Measurements from ENCODE around the gene SSC5D.
"Not testable (repeated sequence)": the region's sequence is repeated elsewhere in the genome, so short reads cannot be mapped to it uniquely, and the experiment has no call there.

The SSC5D gene

GRCh38 chr19:55503502-55504251 is 15.4 kb downstream of the SSC5D start:
- FAIRE-seq: no peak
- peak; percentile 71 for DNase-seq (ENCODE audit: low spot score)

GRCh38 chr19:55504252-55504603 is 16.0 kb downstream of the SSC5D start:
- FAIRE-seq: no peak

GRCh38 chr19:55504981-55505380 is 16.7 kb downstream of the SSC5D start:
- DNase-seq (ENCODE audit: low spot score) (no peak), FAIRE-seq (no peak)

More at GRCh38 chr19:55504252-55504603, 16.0 kb downstream of the SSC5D start:
- DNase-seq (ENCODE audit: low spot score): no peak

GRCh38 chr19:55508120-55508519 is 19.9 kb downstream of the SSC5D start:
- DNase-seq (ENCODE audit: low spot score): no peak
- no peak for FAIRE-seq

GRCh38 chr19:55516878-55517620 is 28.8 kb downstream of the SSC5D start:
- peak; percentile 78 for DNase-seq (ENCODE audit: low spot score)
- FAIRE-seq: peak; percentile 37

GRCh38 chr19:55519451-55520311 is 31.4 kb downstream of the SSC5D start:
- DNase-seq (ENCODE audit: low spot score): peak; percentile 50
- FAIRE-seq: no peak

- FAIRE-seq (no peak), DNase-seq (ENCODE audit: low spot score) (no peak)
Measured at GRCh38 chr19:55520691-55521292, 32.6 kb downstream of the SSC5D start.

- no peak for DNase-seq (ENCODE audit: low spot score)
- FAIRE-seq: no peak
Measured at GRCh38 chr19:55525289-55526101, 37.3 kb downstream of the SSC5D start.

- no peak for FAIRE-seq
Measured at GRCh38 chr19:55526216-55527196, 38.3 kb downstream of the SSC5D start.

GRCh38 chr19:55527197-55528029 is 39.2 kb downstream of the SSC5D start:
- DNase-seq (ENCODE audit: low spot score): no peak
- no peak for FAIRE-seq

More at GRCh38 chr19:55526216-55527196, 38.3 kb downstream of the SSC5D start:
- DNase-seq (ENCODE audit: low spot score): peak; percentile 32

GRCh38 chr19:55528030-55528803 is 40.0 kb downstream of the SSC5D start:
- FAIRE-seq (no peak), DNase-seq (ENCODE audit: low spot score) (no peak)

GRCh38 chr19:55529636-55530234 is 41.5 kb downstream of the SSC5D start:
- no peak for FAIRE-seq
- no peak for DNase-seq (ENCODE audit: low spot score)

- DNase-seq (ENCODE audit: low spot score) (no peak), FAIRE-seq (no peak)
Measured at GRCh38 chr19:55530996-55531395, 42.8 kb downstream of the SSC5D start.

GRCh38 chr19:55534280-55534679 is 46.0 kb downstream of the SSC5D start:
- not testable (repeated sequence) for DNase-seq (ENCODE audit: low spot score); FAIRE-seq

GRCh38 chr19:55535173-55535964 is 47.1 kb downstream of the SSC5D start:
- no peak for DNase-seq (ENCODE audit: low spot score)
- no peak for FAIRE-seq

GRCh38 chr19:55535965-55536350 is 47.7 kb downstream of the SSC5D start:
- FAIRE-seq: no peak
- no peak for DNase-seq (ENCODE audit: low spot score)

All from RCC 7860 (cell line).